GM18505 (cell line): ENCODE measurements around the gene FHAD1.

Experiments used
- ATAC-seq: cut with Tn5 transposase; IDR thresholded peaks from one replicate; pipeline ENCODE4 v1.9.1; 2021; ENCODE audit not compliant: unreplicated experiment
- POLR2A ChIP-seq: IDR thresholded peaks from 4 replicates; pipeline ENCODE4 v1.6.1; 2011; ENCODE audit warnings: borderline replicate concordance; ENCODE audit not compliant: insufficient read depth, insufficient read length; ENCODE audit errors: extremely low read depth

The FHAD1 gene

GRCh38 chr1:15211424-15211823 is 35.6 kb upstream of the FHAD1 start:
- no peak for ATAC-seq
- TF ChIP-seq POLR2A: no peak

- ATAC-seq: no peak
- TF ChIP-seq POLR2A: no peak
Measured at GRCh38 chr1:15212216-15212953, 34.6 kb upstream of the FHAD1 start.

- ATAC-seq: no peak
Measured at GRCh38 chr1:15212954-15213291, 34.1 kb upstream of the FHAD1 start.

DNA sequence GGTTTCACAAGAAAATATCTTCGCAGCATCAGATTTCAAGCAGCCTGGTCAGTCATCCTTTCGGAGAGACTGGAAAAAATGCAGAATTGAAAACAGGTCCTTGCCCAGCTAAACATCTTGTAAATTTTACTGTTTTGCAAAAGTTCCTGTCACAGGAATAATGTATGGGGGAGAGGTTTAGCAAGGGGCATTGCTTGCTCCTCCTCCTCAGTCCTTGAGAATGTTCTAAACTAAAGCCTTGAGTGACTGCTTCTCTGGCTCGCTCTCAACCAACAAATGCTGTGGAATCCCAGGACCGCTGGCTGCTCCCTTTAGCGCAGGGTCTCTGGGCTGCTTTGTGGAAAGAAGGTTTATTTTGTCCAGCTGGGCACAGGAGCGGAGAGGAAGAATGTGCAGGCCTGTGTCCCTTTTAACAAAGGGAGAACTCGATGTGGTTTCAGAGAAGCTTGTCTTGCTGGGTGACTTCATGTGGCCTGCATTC is 33.6 kb upstream of the FHAD1 start:
- no peak for ATAC-seq
- TF ChIP-seq POLR2A: no peak

More at GRCh38 chr1:15212954-15213291, 34.1 kb upstream of the FHAD1 start:
- TF ChIP-seq POLR2A: no peak

- no peak for TF ChIP-seq POLR2A
- no peak for ATAC-seq
Measured at GRCh38 chr1:15214527-15214926, 32.5 kb upstream of the FHAD1 start.

- no peak for ATAC-seq
- no peak for TF ChIP-seq POLR2A
Measured at GRCh38 chr1:15215116-15215515, 31.9 kb upstream of the FHAD1 start.

- no peak for ATAC-seq
Measured at GRCh38 chr1:15217654-15218053, 29.4 kb upstream of the FHAD1 start.

DNA sequence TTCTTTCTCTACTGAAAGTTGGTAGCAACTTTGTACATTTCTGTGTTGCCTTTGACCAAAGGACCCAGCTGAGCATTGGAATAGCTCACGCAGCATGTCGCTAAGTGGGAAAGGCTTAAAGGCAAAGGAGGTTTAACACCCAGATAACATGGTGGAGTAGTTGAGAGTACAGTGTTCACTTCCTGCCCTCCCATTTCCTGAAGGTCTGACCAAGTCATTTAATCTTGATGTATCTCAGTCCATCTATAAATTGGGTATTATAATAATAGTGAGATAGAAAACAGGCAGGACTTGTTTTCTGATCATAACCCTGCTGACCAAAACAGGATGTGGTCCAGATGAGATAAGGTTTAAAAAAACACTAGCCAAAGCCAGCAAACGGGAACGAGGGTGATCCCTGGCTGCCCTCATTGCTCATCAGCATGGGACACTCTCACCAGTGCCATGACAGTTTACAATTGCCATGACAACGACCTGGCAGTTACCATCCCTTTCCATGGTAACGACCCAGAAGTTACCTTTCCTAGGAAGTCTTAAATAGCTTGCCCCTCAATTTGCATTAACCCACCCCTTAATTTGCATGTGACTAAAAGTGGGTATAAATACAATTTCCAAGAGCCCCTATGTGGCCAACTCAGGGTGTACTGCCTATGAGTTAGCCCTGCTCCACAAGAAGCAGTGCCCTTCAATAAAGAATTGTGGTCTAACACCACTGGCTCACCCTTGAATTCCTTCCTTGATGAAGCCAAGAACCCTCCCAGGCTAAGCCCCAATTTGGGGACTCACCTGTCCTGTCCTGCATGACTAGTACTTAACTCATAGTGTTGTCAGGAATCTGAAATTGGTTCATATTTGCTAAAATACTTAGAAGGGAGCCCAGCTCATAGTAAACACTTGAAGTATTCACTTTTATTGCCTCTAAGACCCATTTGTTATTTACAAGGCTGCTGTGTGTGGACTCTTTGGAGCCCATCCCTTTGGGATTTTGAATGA is 28.4 kb upstream of the FHAD1 start:
- TF ChIP-seq POLR2A: no peak
- no peak for ATAC-seq

More at GRCh38 chr1:15217654-15218053, 29.4 kb upstream of the FHAD1 start:
- TF ChIP-seq POLR2A: no peak

DNA sequence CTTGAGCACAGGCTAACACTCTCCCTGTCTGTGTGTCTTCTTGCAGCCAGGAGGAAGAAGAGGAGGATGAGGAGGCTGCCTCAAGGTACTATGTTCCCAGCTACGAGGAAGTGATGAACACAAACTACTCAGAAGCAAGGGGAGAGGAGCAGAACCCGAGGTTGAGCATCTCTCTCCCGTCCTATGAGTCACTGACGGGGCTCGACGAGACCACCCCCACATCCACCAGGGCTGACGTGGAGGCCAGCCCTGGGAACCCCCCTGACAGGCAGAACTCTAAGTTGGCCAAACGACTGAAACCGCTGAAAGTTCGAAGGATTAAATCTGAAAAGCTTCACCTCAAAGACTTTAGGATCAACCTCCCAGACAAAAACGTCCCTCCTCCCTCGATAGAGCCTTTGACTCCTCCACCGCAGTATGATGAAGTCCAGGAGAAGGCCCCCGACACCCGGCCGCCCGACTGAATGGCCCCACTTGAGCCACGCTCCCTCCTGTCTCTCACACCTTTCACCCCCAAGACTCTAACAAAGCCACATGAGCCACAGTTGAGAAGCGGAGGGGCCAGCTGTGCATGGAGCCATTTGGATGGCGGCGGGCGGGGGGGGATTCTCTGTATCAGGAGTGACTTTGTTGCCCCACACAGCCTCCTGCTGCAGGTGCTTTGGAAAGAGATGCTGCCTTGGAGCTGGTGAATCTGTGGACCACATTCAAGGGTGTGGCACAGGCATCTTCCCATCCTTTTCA is 27.6 kb upstream of the FHAD1 start:
- TF ChIP-seq POLR2A: no peak
- no peak for ATAC-seq

DNA sequence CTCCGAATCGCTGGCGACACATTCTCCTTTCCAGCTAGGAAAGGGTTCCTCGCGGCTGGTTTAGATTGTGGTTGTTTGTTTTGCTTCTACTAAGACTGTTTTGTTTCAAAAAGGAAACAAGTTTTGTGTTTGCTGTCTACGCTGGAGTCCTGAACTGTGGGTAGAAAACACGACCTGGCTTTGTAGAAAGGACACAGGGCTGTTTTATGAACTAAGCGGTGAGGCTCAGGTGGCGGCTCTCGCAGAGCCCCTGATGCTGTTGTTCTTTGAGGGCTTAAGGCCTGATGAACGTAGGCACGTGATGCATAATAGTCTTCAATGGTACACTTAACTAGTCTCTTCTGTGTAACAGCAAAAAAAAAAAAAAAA is 27.0 kb upstream of the FHAD1 start:
- no peak for ATAC-seq
- TF ChIP-seq POLR2A: no peak

GRCh38 chr1:15220825-15221431 is 26.1 kb upstream of the FHAD1 start:
- no peak for TF ChIP-seq POLR2A
- ATAC-seq: no peak

DNA sequence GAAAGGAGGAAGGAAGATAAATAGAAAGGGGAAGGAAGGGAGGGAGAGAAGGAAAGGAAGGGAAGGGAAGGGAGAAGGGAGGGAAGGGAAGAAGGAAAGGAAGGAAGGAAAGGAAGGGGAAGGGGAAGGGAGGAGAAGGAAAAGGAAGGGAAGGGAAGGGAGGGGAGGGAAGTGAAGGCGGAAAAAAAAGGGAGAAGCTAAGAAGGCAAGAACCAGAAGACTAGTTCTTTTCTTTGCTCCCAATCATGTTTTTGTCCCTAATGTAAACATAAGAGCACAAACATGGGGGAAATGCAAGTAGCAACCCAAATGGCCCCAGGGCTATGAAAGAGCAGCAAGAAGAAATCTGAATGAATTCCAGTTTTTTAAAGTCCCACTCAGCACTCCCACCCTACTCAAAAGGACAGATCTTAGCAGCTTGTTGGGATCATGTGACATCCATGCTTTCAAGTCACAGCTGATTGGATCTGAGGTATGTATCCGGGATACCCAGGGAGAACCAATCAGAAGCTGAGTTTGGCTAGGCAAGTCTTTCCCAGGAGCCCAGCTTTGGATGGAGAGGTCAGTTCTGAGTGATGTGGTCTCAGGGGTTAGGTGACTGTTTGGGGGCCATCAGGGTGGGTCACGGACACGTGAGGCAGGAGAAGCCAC is 24.2 kb upstream of the FHAD1 start:
- ATAC-seq: no peak

More for the DNA sequence above, 24.2 kb upstream of the FHAD1 start:
- no peak for TF ChIP-seq POLR2A
